ENCODE measurements around the gene GFOD2. TPM values are rescaled to one million over a fixed set of nuclear protein-coding genes. Genes with fewer than 3 reads are reported as not detected.

Gene GFOD2
- total and polyA plus RNA-seq, 2 of the 8 experiments (the other 6 are each of a cell fraction or from before 2014, with no cell fraction given): 21.4 to 33.2 TPM

GRCh38 chr16:67716097-67716496 is 3.0 kb downstream of the GFOD2 start (continued):
- TF ChIP-seq, protein P1, sequence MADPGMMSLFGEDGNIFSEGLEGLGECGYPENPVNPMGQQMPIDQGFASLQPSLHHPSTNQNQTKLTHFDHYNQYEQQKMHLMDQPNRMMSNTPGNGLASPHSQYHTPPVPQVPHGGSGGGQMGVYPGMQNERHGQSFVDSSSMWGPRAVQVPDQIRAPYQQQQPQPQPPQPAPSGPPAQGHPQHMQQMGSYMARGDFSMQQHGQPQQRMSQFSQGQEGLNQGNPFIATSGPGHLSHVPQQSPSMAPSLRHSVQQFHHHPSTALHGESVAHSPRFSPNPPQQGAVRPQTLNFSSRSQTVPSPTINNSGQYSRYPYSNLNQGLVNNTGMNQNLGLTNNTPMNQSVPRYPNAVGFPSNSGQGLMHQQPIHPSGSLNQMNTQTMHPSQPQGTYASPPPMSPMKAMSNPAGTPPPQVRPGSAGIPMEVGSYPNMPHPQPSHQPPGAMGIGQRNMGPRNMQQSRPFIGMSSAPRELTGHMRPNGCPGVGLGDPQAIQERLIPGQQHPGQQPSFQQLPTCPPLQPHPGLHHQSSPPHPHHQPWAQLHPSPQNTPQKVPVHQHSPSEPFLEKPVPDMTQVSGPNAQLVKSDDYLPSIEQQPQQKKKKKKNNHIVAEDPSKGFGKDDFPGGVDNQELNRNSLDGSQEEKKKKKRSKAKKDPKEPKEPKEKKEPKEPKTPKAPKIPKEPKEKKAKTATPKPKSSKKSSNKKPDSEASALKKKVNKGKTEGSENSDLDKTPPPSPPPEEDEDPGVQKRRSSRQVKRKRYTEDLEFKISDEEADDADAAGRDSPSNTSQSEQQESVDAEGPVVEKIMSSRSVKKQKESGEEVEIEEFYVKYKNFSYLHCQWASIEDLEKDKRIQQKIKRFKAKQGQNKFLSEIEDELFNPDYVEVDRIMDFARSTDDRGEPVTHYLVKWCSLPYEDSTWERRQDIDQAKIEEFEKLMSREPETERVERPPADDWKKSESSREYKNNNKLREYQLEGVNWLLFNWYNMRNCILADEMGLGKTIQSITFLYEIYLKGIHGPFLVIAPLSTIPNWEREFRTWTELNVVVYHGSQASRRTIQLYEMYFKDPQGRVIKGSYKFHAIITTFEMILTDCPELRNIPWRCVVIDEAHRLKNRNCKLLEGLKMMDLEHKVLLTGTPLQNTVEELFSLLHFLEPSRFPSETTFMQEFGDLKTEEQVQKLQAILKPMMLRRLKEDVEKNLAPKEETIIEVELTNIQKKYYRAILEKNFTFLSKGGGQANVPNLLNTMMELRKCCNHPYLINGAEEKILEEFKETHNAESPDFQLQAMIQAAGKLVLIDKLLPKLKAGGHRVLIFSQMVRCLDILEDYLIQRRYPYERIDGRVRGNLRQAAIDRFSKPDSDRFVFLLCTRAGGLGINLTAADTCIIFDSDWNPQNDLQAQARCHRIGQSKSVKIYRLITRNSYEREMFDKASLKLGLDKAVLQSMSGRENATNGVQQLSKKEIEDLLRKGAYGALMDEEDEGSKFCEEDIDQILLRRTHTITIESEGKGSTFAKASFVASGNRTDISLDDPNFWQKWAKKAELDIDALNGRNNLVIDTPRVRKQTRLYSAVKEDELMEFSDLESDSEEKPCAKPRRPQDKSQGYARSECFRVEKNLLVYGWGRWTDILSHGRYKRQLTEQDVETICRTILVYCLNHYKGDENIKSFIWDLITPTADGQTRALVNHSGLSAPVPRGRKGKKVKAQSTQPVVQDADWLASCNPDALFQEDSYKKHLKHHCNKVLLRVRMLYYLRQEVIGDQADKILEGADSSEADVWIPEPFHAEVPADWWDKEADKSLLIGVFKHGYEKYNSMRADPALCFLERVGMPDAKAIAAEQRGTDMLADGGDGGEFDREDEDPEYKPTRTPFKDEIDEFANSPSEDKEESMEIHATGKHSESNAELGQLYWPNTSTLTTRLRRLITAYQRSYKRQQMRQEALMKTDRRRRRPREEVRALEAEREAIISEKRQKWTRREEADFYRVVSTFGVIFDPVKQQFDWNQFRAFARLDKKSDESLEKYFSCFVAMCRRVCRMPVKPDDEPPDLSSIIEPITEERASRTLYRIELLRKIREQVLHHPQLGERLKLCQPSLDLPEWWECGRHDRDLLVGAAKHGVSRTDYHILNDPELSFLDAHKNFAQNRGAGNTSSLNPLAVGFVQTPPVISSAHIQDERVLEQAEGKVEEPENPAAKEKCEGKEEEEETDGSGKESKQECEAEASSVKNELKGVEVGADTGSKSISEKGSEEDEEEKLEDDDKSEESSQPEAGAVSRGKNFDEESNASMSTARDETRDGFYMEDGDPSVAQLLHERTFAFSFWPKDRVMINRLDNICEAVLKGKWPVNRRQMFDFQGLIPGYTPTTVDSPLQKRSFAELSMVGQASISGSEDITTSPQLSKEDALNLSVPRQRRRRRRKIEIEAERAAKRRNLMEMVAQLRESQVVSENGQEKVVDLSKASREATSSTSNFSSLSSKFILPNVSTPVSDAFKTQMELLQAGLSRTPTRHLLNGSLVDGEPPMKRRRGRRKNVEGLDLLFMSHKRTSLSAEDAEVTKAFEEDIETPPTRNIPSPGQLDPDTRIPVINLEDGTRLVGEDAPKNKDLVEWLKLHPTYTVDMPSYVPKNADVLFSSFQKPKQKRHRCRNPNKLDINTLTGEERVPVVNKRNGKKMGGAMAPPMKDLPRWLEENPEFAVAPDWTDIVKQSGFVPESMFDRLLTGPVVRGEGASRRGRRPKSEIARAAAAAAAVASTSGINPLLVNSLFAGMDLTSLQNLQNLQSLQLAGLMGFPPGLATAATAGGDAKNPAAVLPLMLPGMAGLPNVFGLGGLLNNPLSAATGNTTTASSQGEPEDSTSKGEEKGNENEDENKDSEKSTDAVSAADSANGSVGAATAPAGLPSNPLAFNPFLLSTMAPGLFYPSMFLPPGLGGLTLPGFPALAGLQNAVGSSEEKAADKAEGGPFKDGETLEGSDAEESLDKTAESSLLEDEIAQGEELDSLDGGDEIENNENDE (IDR thresholded peaks at IDR 0.05; ENCODE audit: insufficient replicate concordance, low read length): no peak
- TF ChIP-seq TCF12 (IDR thresholded peaks at IDR 0.05; ENCODE audit: low read depth, low read length): no peak
- no peak for TF ChIP-seq SRF (IDR thresholded peaks at IDR 0.05; ENCODE audit: low read depth, low read length)
- no peak for TF ChIP-seq JUND (IDR thresholded peaks at IDR 0.05; ENCODE audit: low read length)
- TF ChIP-seq TEAD4 (IDR thresholded peaks at IDR 0.05; ENCODE audit: low read depth, low read length): no peak
- no peak for TF ChIP-seq SP2 (IDR thresholded peaks at IDR 0.05; ENCODE audit: low read length)
- TF ChIP-seq SP4 (IDR thresholded peaks at IDR 0.05; ENCODE audit: low read length): no peak
- no peak for TF ChIP-seq ATF2 (IDR thresholded peaks at IDR 0.05; ENCODE audit: low read length)
- TF ChIP-seq, protein P2, sequence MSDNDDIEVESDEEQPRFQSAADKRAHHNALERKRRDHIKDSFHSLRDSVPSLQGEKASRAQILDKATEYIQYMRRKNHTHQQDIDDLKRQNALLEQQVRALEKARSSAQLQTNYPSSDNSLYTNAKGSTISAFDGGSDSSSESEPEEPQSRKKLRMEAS (IDR thresholded peaks at IDR 0.05): no peak
- TF ChIP-seq HDAC6 (IDR thresholded peaks at IDR 0.05; ENCODE audit: low read depth, low read length): no peak

Measured in H1 (cell line).